ENCODE data around the gene ANXA1. TPM values are rescaled to one million over a fixed set of nuclear protein-coding genes. Genes with fewer than 3 reads are reported as not detected.

Gene ANXA1
- total RNA-seq, 1 donor from 2014 or later, result 90.8 TPM

Other genes with a start within 250 kb of the ANXA1 start
- 52.7 TPM for gene ALDH1A1, start 198.8 kb upstream of the ANXA1 start, total RNA-seq

Data from skeletal muscle tissue (tissue), 1 donor.